Measurements from ENCODE around the gene AGXT. TPM values are rescaled to one million over a fixed set of nuclear protein-coding genes. Genes with fewer than 3 reads are reported as not detected.
A peak's percentile ranks its signal among the peaks of the same experiment; 100 is the strongest.

Gene AGXT
- total RNA-seq, 1 experiment from 2014 or later = not detected

GRCh38 chr2:240925568-240926515 lies 57.2 kb downstream of the AGXT start:
- peak; percentile 71 for DNase-seq
- Histone ChIP-seq H3K27me3 (ENCODE audit: control insufficient read depth, insufficient read depth, low read length) (no peaks in the 10 kb centered on the region), H3K36me3 (replicated peaks; ENCODE audit: control insufficient read depth, insufficient read depth, low read length) (no peaks in the 10 kb centered on the region), H3K4me3 (ENCODE audit: insufficient read depth, low read depth, low read length) (no peak overlapping the region)

GRCh38 chr2:240926516-240927389 lies 58.1 kb downstream of the AGXT start:
- Histone ChIP-seq H3K36me3 (replicated peaks; ENCODE audit: control insufficient read depth, insufficient read depth, low read length) (no peaks in the 10 kb centered on the region), H3K4me3 (ENCODE audit: insufficient read depth, low read depth, low read length) (no peak overlapping the region), H3K27me3 (ENCODE audit: control insufficient read depth, insufficient read depth, low read length) (no peaks in the 10 kb centered on the region)
- DNase-seq = peak; percentile 67

- no peak overlapping the region for H3K4me3 ChIP-seq (ENCODE audit: insufficient read depth, low read depth, low read length)
- no peak for DNase-seq
- H3K36me3 ChIP-seq (replicated peaks; ENCODE audit: control insufficient read depth, insufficient read depth, low read length) = no peaks in the 10 kb centered on the region
- H3K27me3 ChIP-seq (ENCODE audit: control insufficient read depth, insufficient read depth, low read length) = no peaks in the 10 kb centered on the region
These were observed 58.8 kb downstream of the AGXT start for GRCh38 chr2:240927390-240927781.

GRCh38 chr2:240928476-240929363 lies 60.1 kb downstream of the AGXT start:
- H3K36me3 ChIP-seq (replicated peaks; ENCODE audit: control insufficient read depth, insufficient read depth, low read length) = no peaks in the 10 kb centered on the region
- H3K4me3 ChIP-seq (ENCODE audit: insufficient read depth, low read depth, low read length) = no peak overlapping the region
- peak; percentile 25 for DNase-seq
- H3K27me3 ChIP-seq (ENCODE audit: control insufficient read depth, insufficient read depth, low read length) = no peaks in the 10 kb centered on the region

GRCh38 chr2:240929364-240930095 lies 60.9 kb downstream of the AGXT start:
- Histone ChIP-seq H3K36me3 (replicated peaks; ENCODE audit: control insufficient read depth, insufficient read depth, low read length) (no peaks in the 10 kb centered on the region), H3K4me3 (ENCODE audit: insufficient read depth, low read depth, low read length) (no peak overlapping the region), H3K27me3 (ENCODE audit: control insufficient read depth, insufficient read depth, low read length) (no peaks in the 10 kb centered on the region)
- DNase-seq = peak; percentile 46

Other genes starting within 250 kb of the AGXT start
- 0.07 TPM in 1 of 2 replicates, not detected in the other for gene GPR35, start 243.3 kb upstream of the AGXT start, total RNA-seq (2014; rRNA removed; shearing (Covaris generic))
- gene AQP12B, start 185.9 kb upstream of the AGXT start, total RNA-seq (2014; rRNA removed; shearing (Covaris generic)) = not detected in 2 replicates
- not detected in 2 replicates for gene AQP12A, start 177.0 kb upstream of the AGXT start, total RNA-seq (2014; rRNA removed; shearing (Covaris generic))
- gene KIF1A, start 48.6 kb upstream of the AGXT start, total RNA-seq (2014; rRNA removed; shearing (Covaris generic)) = 46.8 and 51.6 TPM in 2 replicates
- gene MAB21L4, start 27.3 kb downstream of the AGXT start, total RNA-seq (2014; rRNA removed; shearing (Covaris generic)) = not detected in 2 replicates
- 0.38 TPM in 1 of 2 replicates, not detected in the other for gene CROCC2, start 37.5 kb downstream of the AGXT start, total RNA-seq (2014; rRNA removed; shearing (Covaris generic))
- 0.52 and 1.1 TPM in 2 replicates for gene SNED1, start 129.8 kb downstream of the AGXT start, total RNA-seq (2014; rRNA removed; shearing (Covaris generic))
- 30.3 and 32.4 TPM in 2 replicates for gene MTERF4, start 233.5 kb downstream of the AGXT start, total RNA-seq (2014; rRNA removed; shearing (Covaris generic))

All from H7 (cell line).